Measurements from ENCODE around the gene PPM1H.

GRCh38 chr12:62834971-62835547 is 99.9 kb downstream of the PPM1H start:
- no peak for TF ChIP-seq CTCF (IDR thresholded peaks at IDR 0.05)
- TF ChIP-seq POLR2A (IDR thresholded peaks at IDR 0.05) = no peak
- no peak for TF ChIP-seq POLR2AphosphoS5 (IDR thresholded peaks at IDR 0.05)
- no peak for TF ChIP-seq EP300 (IDR thresholded peaks at IDR 0.05)

All from sigmoid colon (tissue), 4 donors.